HT-29 (cell line): ENCODE results near the gene SMIM36. TPM values are rescaled to one million over a fixed set of nuclear protein-coding genes. Genes with fewer than 3 reads are reported as not detected.
"Not testable (repeated sequence)": the region's sequence is repeated elsewhere in the genome, so short reads cannot be mapped to it uniquely, and the experiment has no call there.

ENCODE experiments used
- DNase-seq: peaks from one replicate; pipeline ENCODE4 v3.0.0-alpha.2; 2015; ENCODE audit warnings: low spot score
- total RNA-seq: library from RNA; depleted of rRNA; stranded (reverse); fragments of >200 nt; shearing (Covaris generic); gene quantifications from 2 replicates; pipeline ENCODE4 v1.2.3, GENCODE V29; 2014

SMIM36 gene
- total RNA-seq, 1 experiment from 2014 or later = not detected

GRCh38 chr17:55435408-55435807 is 75.8 kb downstream of the SMIM36 start:
- no peak for DNase-seq

GRCh38 chr17:55434721-55435120 is 76.5 kb downstream of the SMIM36 start:
- DNase-seq = no peak

- DNase-seq = peak; percentile 93
Observed at GRCh38 chr17:55433629-55434422, 77.4 kb downstream of the SMIM36 start.

- peak; percentile 96 for DNase-seq
Observed at GRCh38 chr17:55433029-55433628, 78.1 kb downstream of the SMIM36 start.

GRCh38 chr17:55432358-55433028 is 78.8 kb downstream of the SMIM36 start:
- peak; percentile 73 for DNase-seq

GRCh38 chr17:55431914-55432313 is 79.3 kb downstream of the SMIM36 start:
- not testable (repeated sequence) for DNase-seq

GRCh38 chr17:55430541-55431288 is 80.5 kb downstream of the SMIM36 start:
- DNase-seq = peak; percentile 33

- DNase-seq = no peak
Observed at GRCh38 chr17:55427587-55427882, 83.7 kb downstream of the SMIM36 start.

- DNase-seq = no peak
Observed at GRCh38 chr17:55426851-55427586, 84.2 kb downstream of the SMIM36 start.

GRCh38 chr17:55424893-55425540 is 86.2 kb downstream of the SMIM36 start:
- no peak for DNase-seq

- no peak for DNase-seq
Observed at GRCh38 chr17:55423535-55423934, 87.7 kb downstream of the SMIM36 start.

GRCh38 chr17:55422828-55423164 is 88.5 kb downstream of the SMIM36 start:
- not testable (repeated sequence) for DNase-seq

- DNase-seq = peak; percentile 50
Observed at GRCh38 chr17:55421179-55421934, 89.9 kb downstream of the SMIM36 start, which contains the start of gene MMD. MMD (minus strand) TSS chr17:55421835; CDS start chr17:55421695, 140 bp downstream.

GRCh38 chr17:55420776-55421178 is 90.5 kb downstream of the SMIM36 start:
- peak; percentile 41 for DNase-seq

GRCh38 chr17:55420067-55420775 is 91.0 kb downstream of the SMIM36 start:
- no peak for DNase-seq

GRCh38 chr17:55418369-55419268 is 92.6 kb downstream of the SMIM36 start:
- DNase-seq = no peak

- no peak for DNase-seq
Observed at GRCh38 chr17:55417411-55418268, 93.6 kb downstream of the SMIM36 start.
